Liver (tissue), 9 donors: Measurements from ENCODE around the gene DPEP2. TPM values are rescaled to one million over a fixed set of nuclear protein-coding genes. Genes with fewer than 3 reads are reported as not detected.

ENCODE experiments used
- DNase-seq: peaks from one replicate; pipeline ENCODE4 v3.0.0-alpha.2; 2017; ENCODE audit warnings: low spot score
- H3K27ac ChIP-seq, 2 donors: one replicate each; pipeline ENCODE4 v1.7.0; 2013; ENCODE audit warnings: inconsistent platforms in 2 of 2, low read length in 2 of 2, control low read depth in 1 of 2, low read depth in 1 of 2, mild to moderate bottlenecking in 1 of 2
- H3K27me3 ChIP-seq, 4 donors: one replicate each; pipeline versions ENCODE4 v1.6.1 to v1.7.0; 2013; ENCODE audit warnings: low read length in 3 of 4, inconsistent platforms in 1 of 4, mild to moderate bottlenecking in 1 of 4, moderate library complexity in 1 of 4; ENCODE audit not compliant: control insufficient read depth in 4 of 4, insufficient read depth in 4 of 4
- H3K36me3 ChIP-seq, 4 donors: one replicate each; pipeline versions ENCODE4 v1.6.1 to v1.7.0; 2013; ENCODE audit warnings: low read length in 3 of 4, mild to moderate bottlenecking in 3 of 4, low read depth in 1 of 4, moderate library complexity in 1 of 4; ENCODE audit not compliant: control insufficient read depth in 4 of 4, insufficient read depth in 3 of 4
- H3K4me1 ChIP-seq, 4 donors: one replicate each; pipeline versions ENCODE4 v1.6.1 to v1.7.0; 2013; ENCODE audit warnings: low read length in 3 of 4, mild to moderate bottlenecking in 3 of 4, moderate library complexity in 1 of 4; ENCODE audit not compliant: control insufficient read depth in 4 of 4, insufficient read depth in 4 of 4
- H3K4me3 ChIP-seq, 3 donors: one replicate each; pipeline versions ENCODE4 v1.6.1 to v1.7.0; 2013; ENCODE audit warnings: low read length in 3 of 3, control low read depth in 1 of 3, low read depth in 1 of 3, mild to moderate bottlenecking in 1 of 3
- H3K9ac ChIP-seq, 2 donors: one replicate each; pipeline ENCODE4 v1.7.0; 2013; ENCODE audit warnings: low read length in 2 of 2, mild to moderate bottlenecking in 2 of 2, moderate library complexity in 2 of 2, control low read depth in 1 of 2, low read depth in 1 of 2
- H3K9me3 ChIP-seq, 4 donors: one replicate each; pipeline versions ENCODE4 v1.6.1 to v1.7.0; 2013; ENCODE audit warnings: low read length in 3 of 4; ENCODE audit not compliant: control insufficient read depth in 4 of 4
- ATF3 ChIP-seq: IDR thresholded peaks from 2 replicates; pipeline ENCODE4 v1.6.1; 2016; ENCODE audit warnings: antibody characterized with exemption
- CTCF ChIP-seq: fragments of 150-350 bp; IDR thresholded peaks from 2 replicates; pipeline ENCODE4 v1.5.1; 2017; ENCODE audit warnings: improper control_type of control experiment, low read depth, low read length; ENCODE audit not compliant: missing input control
- FOXA2 ChIP-seq: IDR thresholded peaks from 2 replicates; pipeline ENCODE4 v1.6.1; 2016; ENCODE audit warnings: antibody characterized with exemption
- GABPA ChIP-seq, 2 donors: IDR thresholded peaks in 1 of 2; conservative IDR thresholded peaks in 1 of 2; 2 replicates each; pipeline ENCODE4 v1.6.1; 2016; ENCODE audit warnings: antibody characterized with exemption in 2 of 2, mild to moderate bottlenecking in 1 of 2, moderate library complexity in 1 of 2
- HNF4A ChIP-seq, 2 donors: conservative IDR thresholded peaks; 2 replicates each; pipeline ENCODE4 v1.6.1; 2016; ENCODE audit warnings: antibody characterized with exemption in 2 of 2, mild to moderate bottlenecking in 2 of 2
- HNF4G ChIP-seq: IDR thresholded peaks from 2 replicates; pipeline ENCODE4 v1.6.1; 2016; ENCODE audit warnings: antibody characterized with exemption
- MAX ChIP-seq: IDR thresholded peaks from 2 replicates; pipeline ENCODE4 v1.6.1; 2016; ENCODE audit warnings: antibody characterized with exemption
- NR2F2 ChIP-seq: IDR thresholded peaks from 2 replicates; pipeline ENCODE4 v1.6.1; 2016; ENCODE audit warnings: antibody characterized with exemption
- REST ChIP-seq: IDR thresholded peaks from 2 replicates; pipeline ENCODE4 v1.6.1; 2016; ENCODE audit warnings: antibody characterized with exemption, mild to moderate bottlenecking
- RXRA ChIP-seq, 2 donors: IDR thresholded peaks; 2 replicates each; pipeline ENCODE4 v1.6.1; 2017 to 2018; ENCODE audit warnings: antibody characterized with exemption in 2 of 2, mild to moderate bottlenecking in 1 of 2
- SP1 ChIP-seq: IDR thresholded peaks from 2 replicates; pipeline ENCODE4 v1.6.1; 2018; ENCODE audit warnings: antibody characterized with exemption, mild to moderate bottlenecking
- TAF1 ChIP-seq: conservative IDR thresholded peaks from 2 replicates; pipeline ENCODE4 v1.6.1; 2016; ENCODE audit warnings: antibody characterized with exemption, mild to moderate bottlenecking
- ZBTB33 ChIP-seq: IDR thresholded peaks from 2 replicates; pipeline ENCODE4 v1.6.1; 2016; ENCODE audit warnings: antibody characterized with exemption
- WGBS: extraction: QIAGEN DNeasy Blood & Tissue Kit; methylation state at CpG from one replicate; pipeline ENCODE4 v1.1.7; 2013; 5-methylcytosine and 5-hydroxymethylcytosine counted together
- polyA plus RNA-seq, 2 donors: library from polyadenylated mRNA; stranded (reverse) in 1 of 2; unstranded in 1 of 2; fragments of 200-250 nt in 1 of 2; fragments of >200 nt in 1 of 2; fragmentation: Nextera tagmentation in 1 of 2; extraction: Ambion mirVana in 1 of 2; gene quantifications; one replicate each; pipeline versions ENCODE4 v1.2.1 to v1.2.3, GENCODE V29; 2013 to 2015
- total RNA-seq, 2 donors: library from RNA; depleted of rRNA; stranded (reverse); fragments of >200 nt; gene quantifications; one replicate each; pipeline ENCODE4 v1.2.3, GENCODE V29; 2014
- donor health status: healthy.
- donor health status: healthy.
- donor health status: healthy.
- donor health status: healthy.
- donor health status: healthy.

Gene DPEP2
- total and polyA plus RNA-seq, 4 donors = 1.4 to 2.4 (median 1.9) TPM

- TF ChIP-seq ZBTB33 (no peak), HNF4G (no peak), RXRA (IDR thresholded peaks at IDR 0.05) (no peak), HNF4A (conservative IDR thresholded peaks at IDR 0.05) (no peak), FOXA2 (no peak)
These were observed 21.6 kb downstream of the DPEP2 start (continued) for GRCh38 chr16:67977469-67978227.

GRCh38 chr16:67977005-67977404 lies 22.3 kb downstream of the DPEP2 start:
- TF ChIP-seq SP1 (no peak), TAF1 (no peak), ATF3 (no peak), CTCF (no peak), HNF4G (no peak), MAX (no peak), ZBTB33 (no peak), NR2F2 (no peak), REST (no peak), GABPA (IDR thresholded peaks at IDR 0.05 in 1 of 2, conservative IDR thresholded peaks at IDR 0.05 in 1 of 2) (no peak), HNF4A (conservative IDR thresholded peaks at IDR 0.05) (no peak), RXRA (IDR thresholded peaks at IDR 0.05) (no peak)
- H3K27me3 ChIP-seq = no peaks in the 10 kb centered on the region
- no peaks in the 10 kb centered on the region for H3K9me3 ChIP-seq
- DNase-seq = no peak
- no peaks in the 10 kb centered on the region for H3K36me3 ChIP-seq
- 69% methylated on average over 5 of the region's 5 CpGs for WGBS
- no peak overlapping the region for H3K9ac ChIP-seq
- no peak overlapping the region for H3K4me3 ChIP-seq
- H3K27ac ChIP-seq = no peak overlapping the region
- H3K4me1 ChIP-seq = no peaks in the 10 kb centered on the region
